ENCODE measurements around the gene BRI3BP. TPM values are rescaled to one million over a fixed set of nuclear protein-coding genes. Genes with fewer than 3 reads are reported as not detected.

The BRI3BP gene
- polyA plus RNA-seq, 3 donors: 4.4 to 6.9 (median 5.0) TPM

GRCh38 chr12:124956571-124956970, 36.9 kb upstream of the BRI3BP start:
- Histone ChIP-seq H3K4me3 (replicated peaks in 1 of 3; ENCODE audit: low read depth in 2 of 3, low read length in 3 of 3) (no peak overlapping the region), H2AFZ (ENCODE audit: insufficient read depth, low read depth, low read length, poor library complexity, severe bottlenecking) (no peak overlapping the region), H3K4me1 (ENCODE audit: control insufficient read depth in 1 of 2, insufficient read depth in 2 of 2, low read length in 2 of 2) (no peaks in the 10 kb centered on the region), H3K36me3 (replicated peaks in 1 of 2; ENCODE audit: control insufficient read depth in 1 of 2, insufficient read depth in 2 of 2, low read length in 2 of 2) (peaks cover 77 to 97% of the 10 kb centered on the region in 2 donors), H3K9me3 (replicated peaks in 1 of 2; ENCODE audit: control insufficient read depth in 1 of 2, insufficient read depth in 1 of 2, low read length in 2 of 2) (no peaks in the 10 kb centered on the region), H3K27me3 (ENCODE audit: control insufficient read depth in 2 of 2, insufficient read depth in 2 of 2, low read length in 2 of 2) (no peaks in the 10 kb centered on the region), H3K27ac (ENCODE audit: low read depth in 1 of 2, low read length in 2 of 2) (no peak overlapping the region), H3K4me2 (replicated peaks; ENCODE audit: extremely low read depth, low read length, poor library complexity, severe bottlenecking) (no peak overlapping the region), H3K9ac (ENCODE audit: insufficient read depth, low read length, poor library complexity, severe bottlenecking) (no peak overlapping the region), H4K20me1 (ENCODE audit: insufficient read depth, low read length) (no peaks in the 10 kb centered on the region), H3K79me2 (ENCODE audit: insufficient read depth, low read length) (no peaks in the 10 kb centered on the region)
- Mint-ChIP-seq H3K9me3 (peaks cover 0 to 2% (median 0%) of the 10 kb centered on the region in 7 donors), H3K27ac (peak overlapping the region in 1 of 7 donors; percentile 76), H3K4me3 (no peak overlapping the region), H3K4me1 (no peaks in the 10 kb centered on the region), H3K27me3 (ENCODE audit: low read depth in 3 of 3) (peaks cover 0 to 2% (median 0%) of the 10 kb centered on the region in 3 donors), H3K36me3 (peaks cover 67 to 95% of the 10 kb centered on the region in 2 donors)
- DNase-seq: no peak
- intact Hi-C loops (cut with micrococcal nuclease): no loop called here
- 96% methylated on average over 16 of the region's 16 CpGs for WGBS (ENCODE audit: insufficient coverage)
- TF ChIP-seq CTCF (IDR thresholded peaks at IDR 0.05): no peak

- no peak overlapping the region for H3K4me3 Mint-ChIP-seq
- 80% methylated on average over 6 of the region's 29 CpGs for WGBS (ENCODE audit: insufficient coverage)
- H3K36me3 ChIP-seq (replicated peaks in 1 of 2; ENCODE audit: control insufficient read depth in 1 of 2, insufficient read depth in 2 of 2, low read length in 2 of 2): peaks cover 69 to 92% of the 10 kb centered on the region in 2 donors
These were observed 32.4 kb upstream of the BRI3BP start for GRCh38 chr12:124961055-124961454.

More at GRCh38 chr12:124961055-124961454, 32.4 kb upstream of the BRI3BP start:
- H3K27me3 Mint-ChIP-seq (ENCODE audit: low read depth in 3 of 3): peaks cover 0 to 2% (median 0%) of the 10 kb centered on the region in 3 donors
- peaks cover 0 to 2% (median 0%) of the 10 kb centered on the region in 7 donors for H3K9me3 Mint-ChIP-seq
- no peak for TF ChIP-seq CTCF (IDR thresholded peaks at IDR 0.05)
- peaks cover 4% of the 10 kb centered on the region for H3K4me1 Mint-ChIP-seq
- Histone ChIP-seq H3K4me1 (ENCODE audit: control insufficient read depth in 1 of 2, insufficient read depth in 2 of 2, low read length in 2 of 2) (no peaks in the 10 kb centered on the region), H2AFZ (ENCODE audit: insufficient read depth, low read depth, low read length, poor library complexity, severe bottlenecking) (no peak overlapping the region), H3K4me3 (replicated peaks in 1 of 3; ENCODE audit: low read depth in 2 of 3, low read length in 3 of 3) (no peak overlapping the region), H3K4me2 (replicated peaks; ENCODE audit: extremely low read depth, low read length, poor library complexity, severe bottlenecking) (no peak overlapping the region), H3K9me3 (replicated peaks in 1 of 2; ENCODE audit: control insufficient read depth in 1 of 2, insufficient read depth in 1 of 2, low read length in 2 of 2) (no peaks in the 10 kb centered on the region), H3K27me3 (ENCODE audit: control insufficient read depth in 2 of 2, insufficient read depth in 2 of 2, low read length in 2 of 2) (no peaks in the 10 kb centered on the region), H4K20me1 (ENCODE audit: insufficient read depth, low read length) (no peaks in the 10 kb centered on the region), H3K27ac (ENCODE audit: low read depth in 1 of 2, low read length in 2 of 2) (no peak overlapping the region), H3K9ac (ENCODE audit: insufficient read depth, low read length, poor library complexity, severe bottlenecking) (no peak overlapping the region), H3K79me2 (ENCODE audit: insufficient read depth, low read length) (no peaks in the 10 kb centered on the region)
- peaks cover 69 to 97% of the 10 kb centered on the region in 2 donors for H3K36me3 Mint-ChIP-seq
- intact Hi-C loops (cut with micrococcal nuclease): no loop called here
- DNase-seq: no peak
- H3K27ac Mint-ChIP-seq: no peak overlapping the region
